Right hindlimb (tissue), 1 donor: ENCODE results near the gene SLC35F1.
"Not testable (repeated sequence)": the region's sequence is repeated elsewhere in the genome, so short reads cannot be mapped to it uniquely, and the experiment has no call there.

Experiments
- DNase-seq: peaks from one replicate; pipeline ENCODE4 v3.0.0-alpha.2; 2018

The SLC35F1 gene

DNA sequence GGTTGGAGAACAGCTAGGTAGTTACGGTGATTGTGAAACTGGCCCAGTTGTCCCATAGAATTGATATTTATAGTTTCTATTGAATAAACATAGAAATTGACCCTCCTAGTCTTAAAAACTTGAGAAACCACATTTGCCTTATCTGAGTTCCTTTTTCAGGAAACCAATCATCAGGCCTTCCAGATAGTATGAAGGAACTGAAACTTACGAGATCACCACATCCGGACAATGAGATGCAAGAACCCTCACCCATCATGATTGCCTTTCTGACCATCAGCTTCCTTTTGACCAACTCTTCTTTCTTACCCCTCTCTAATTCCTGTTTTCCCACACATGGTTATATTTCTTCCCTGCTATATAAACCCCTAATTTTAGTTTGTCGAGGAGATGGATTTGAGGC, 21.8 kb downstream of the SLC35F1 start:
- no peak for DNase-seq

DNA sequence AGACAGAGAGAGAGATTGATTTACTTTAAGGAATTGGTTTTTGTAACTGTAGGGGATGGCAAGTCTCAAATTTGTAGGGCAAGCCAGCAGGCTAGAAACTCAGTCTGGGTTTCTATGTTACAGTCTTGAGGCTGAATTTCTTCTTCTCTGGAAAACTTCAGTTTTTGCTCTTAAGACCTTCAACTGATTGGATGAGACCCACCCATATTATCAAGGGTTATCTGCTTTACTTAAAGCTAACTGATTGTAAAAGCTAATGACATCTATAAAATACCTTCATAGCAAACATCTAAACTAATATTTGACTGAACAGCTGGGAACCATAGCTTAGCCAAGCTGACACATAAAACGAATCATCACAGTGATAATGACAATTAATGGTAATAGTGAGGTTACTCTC, 22.4 kb downstream of the SLC35F1 start:
- no peak for DNase-seq

DNA sequence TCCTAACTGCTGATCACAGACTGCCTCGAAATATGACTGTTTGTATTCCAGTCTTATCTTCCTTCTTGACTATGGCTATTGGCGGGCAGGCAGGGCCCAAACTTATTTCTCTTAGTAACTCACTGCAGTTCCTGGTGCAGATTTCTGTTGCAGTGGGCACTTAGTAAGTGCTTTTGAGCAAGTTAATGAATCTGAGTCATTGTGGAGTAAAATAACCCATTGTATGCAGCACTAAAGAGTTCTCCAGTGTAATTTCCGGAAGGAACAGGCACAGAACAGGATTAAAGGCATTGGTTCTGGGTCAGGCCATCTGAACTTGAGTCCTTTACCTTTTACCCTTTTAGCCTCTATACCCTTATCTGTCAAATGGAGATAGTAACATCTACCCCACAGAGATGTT, 23.6 kb downstream of the SLC35F1 start:
- no peak for DNase-seq

DNA sequence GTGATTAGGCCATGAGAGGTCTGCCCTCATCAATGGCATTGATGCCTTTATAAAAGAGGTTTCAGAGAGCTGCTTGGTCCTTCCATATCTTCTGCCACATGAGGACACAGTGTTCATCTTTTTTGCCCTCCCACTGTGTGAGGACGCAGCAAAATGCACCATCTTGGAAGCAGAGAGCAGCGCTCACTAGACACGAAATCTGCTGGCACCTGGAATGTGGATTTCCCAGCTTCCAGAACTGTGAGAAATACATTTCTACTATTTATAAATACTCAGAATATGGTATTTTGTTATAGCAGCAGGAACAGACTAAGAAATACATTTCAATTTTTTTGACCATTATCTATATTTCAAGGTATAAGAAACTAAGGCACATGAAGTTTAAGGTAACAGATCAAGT, 24.9 kb downstream of the SLC35F1 start:
- no peak for DNase-seq

DNA sequence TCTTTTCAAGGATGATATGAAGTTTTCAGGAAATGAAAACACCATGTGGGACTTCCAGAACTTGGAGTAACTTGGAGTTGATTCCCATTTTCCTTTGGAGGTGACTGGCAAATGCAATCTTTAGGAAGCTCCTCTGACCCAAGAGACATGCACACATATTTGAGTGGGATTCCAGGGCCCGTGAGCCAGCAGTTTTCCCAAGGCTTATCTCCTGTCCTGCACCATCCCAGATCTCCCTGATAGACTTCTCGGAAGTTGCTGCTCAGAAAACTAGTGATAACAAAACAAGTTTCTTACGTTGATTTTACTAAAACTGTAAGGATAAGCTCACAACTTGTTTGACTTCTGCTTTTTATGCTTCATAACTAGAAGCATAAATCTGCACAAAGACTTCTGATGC, 25.6 kb downstream of the SLC35F1 start:
- no peak for DNase-seq

DNA sequence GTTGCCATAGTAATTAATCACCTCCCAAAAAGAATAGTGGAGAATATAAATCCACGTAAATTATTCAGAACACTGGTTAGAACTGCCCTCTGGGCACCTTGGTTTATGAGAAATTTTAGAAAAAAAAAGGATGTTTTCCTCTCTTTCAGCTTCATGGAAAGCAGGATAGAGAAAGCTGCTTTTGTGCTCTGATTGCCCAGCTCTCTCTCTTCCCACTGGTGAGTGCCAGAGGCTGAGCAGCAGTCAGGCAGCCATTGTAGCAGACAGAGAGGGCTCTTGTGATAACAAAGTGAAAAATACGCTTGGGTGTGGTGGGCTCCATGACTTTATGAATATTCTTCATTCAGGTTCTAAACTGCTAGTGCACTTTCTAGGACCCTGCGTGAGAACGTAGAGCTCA, 26.4 kb downstream of the SLC35F1 start:
- DNase-seq = no peak

DNA sequence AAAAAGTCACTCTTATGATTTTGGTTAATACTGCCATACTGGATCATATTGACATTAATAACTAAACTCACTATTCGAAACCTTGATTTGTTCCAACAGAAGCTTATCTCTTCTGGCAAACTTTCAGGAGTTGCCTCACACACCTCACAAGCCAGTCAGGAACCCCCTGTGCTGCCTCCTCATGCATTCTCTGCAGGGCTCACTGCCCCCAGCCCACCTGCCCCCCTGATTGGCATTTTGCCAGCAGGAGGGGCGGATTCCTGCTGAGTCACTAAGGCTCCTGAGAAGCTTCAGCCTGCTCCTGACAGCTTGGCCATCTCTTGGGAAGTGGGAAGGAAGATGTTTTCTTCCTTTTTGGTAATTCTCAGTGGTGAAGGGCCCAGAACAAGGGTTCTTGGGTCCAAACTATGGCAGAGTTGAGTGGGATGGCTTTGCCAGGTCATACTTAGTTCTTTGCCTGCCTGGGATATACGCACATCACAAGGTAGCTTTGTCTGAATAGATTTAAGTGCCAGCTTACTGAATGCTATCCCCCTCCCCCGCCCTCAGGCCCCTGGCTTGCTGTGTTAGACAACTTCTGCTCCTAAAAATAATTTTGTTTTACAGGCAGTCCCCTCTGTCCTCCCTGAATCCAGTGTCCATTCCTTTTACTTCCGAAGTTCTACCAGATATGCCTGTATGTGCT, 31.4 kb downstream of the SLC35F1 start:
- DNase-seq = no peak

DNA sequence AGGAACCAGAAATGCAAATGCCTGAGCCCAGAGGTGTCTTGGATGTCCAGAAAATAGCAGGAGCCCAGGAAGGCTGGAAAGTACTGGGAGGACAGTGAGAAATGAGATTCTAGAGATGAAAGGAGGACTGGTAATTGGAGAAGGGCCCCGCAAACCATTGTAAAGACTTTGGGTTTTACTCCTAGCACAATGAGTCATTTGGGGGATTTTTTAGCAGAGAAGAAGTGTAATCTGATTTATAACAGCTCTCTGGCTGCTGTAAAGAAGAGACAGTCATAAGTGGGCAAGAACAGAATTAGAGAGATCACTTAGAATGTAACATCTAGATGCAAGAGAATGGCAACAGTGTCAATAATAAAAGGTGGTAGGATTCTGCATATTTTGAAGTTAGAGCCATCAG, 40.2 kb downstream of the SLC35F1 start:
- DNase-seq = no peak

DNA sequence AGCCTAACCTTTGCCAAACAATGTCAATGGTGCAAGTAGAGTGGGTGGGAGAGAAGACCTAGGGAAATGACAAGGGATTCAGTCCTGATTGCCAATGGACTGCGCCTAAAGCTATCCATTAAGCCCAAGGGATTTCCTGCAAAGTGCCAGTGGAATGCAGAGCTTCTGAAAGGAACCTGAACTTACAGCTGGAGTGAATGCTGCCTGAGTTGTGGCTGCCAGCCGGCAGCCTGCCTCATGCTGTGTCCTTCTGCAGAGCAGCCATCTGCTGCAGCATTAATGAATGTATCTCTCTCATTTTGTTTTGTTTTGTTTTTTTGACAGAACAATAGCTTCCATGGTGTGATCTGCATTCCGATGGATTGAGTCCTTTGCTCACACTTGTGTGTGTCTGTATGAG, 44.7 kb downstream of the SLC35F1 start:
- no peak for DNase-seq

DNA sequence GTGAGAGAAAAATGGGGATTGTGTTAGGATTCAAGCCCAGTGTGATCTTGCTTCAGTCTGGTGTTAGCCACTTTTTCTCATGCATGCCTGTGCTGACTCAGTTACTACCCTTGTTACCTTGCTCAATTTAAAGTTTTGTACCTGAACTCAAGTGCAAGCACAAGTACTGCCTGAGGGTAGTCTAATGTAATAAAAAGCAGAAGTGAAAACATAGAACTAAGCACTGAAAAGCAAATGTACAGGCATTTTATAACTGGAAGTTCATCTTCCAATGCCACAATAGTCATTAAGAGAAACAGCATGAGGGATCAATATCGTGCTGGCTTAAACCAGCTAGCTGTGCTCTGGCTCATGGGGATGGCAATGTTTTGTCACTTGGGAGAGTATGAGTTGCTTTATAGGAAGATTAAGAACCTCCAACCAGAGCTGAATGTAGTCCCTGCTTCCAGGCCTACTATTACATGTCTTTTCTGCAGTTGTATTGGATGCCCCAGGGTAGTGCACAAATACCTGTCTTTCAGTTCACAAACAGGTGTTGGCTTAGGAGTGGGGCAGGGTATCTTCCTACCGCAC, 48.7 kb downstream of the SLC35F1 start:
- DNase-seq = no peak

DNA sequence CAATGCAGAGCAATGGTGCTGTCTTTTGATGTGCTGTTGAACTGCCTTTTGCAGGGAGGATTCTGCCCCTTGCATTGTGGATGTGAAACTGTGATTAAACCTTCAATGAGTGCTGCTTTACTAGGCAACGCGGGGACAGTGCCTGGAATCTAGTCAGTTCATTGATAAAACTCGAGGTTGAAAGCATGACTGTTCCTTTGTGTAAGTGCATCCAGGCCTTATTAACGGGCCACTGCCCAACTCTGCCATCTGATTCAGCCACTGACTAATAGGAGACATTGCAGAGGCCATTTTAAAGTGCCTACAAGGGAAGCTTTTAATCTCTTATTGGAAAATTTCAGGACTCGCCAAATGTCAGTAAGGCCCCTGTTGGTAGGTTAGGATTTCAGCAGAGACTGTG, 49.3 kb downstream of the SLC35F1 start:
- DNase-seq = no peak

DNA sequence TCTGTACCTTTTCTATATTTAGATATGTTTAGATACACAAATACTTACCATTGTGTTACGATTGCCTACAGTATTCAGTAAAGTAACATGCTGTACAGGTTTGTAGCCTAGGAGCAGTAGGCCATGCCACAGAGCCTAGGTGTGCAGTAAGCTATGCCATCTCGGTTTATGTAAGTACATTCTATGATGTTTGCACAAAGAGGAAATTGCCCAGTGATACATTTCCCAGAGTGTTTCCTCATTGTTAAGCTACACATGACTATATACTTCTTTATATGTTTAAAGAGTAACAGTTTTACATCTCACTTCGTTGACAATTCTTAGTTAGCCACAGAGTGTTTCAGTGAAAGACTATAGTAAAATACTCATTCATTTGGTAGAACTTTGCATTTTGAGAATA, 51.5 kb downstream of the SLC35F1 start:
- no peak for DNase-seq

DNA sequence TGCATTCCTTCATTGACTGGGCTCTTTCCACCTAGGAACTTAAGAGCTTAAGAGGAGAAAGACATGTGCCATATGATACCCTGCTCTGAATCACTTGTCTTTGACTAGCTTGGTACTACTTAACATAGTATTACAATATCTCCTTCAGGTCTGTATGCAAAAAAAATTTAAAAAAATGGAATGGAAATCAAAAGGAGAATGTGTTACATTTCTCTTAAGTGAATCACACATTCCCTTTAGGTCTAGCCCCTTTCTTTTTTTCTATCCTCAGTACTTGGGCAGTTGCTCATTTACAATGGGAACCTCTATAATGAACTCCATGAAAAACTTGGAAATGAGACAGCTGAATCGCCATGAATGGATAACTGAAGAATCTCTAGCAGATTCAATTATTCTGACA, 53.8 kb downstream of the SLC35F1 start:
- DNase-seq = no peak

DNA sequence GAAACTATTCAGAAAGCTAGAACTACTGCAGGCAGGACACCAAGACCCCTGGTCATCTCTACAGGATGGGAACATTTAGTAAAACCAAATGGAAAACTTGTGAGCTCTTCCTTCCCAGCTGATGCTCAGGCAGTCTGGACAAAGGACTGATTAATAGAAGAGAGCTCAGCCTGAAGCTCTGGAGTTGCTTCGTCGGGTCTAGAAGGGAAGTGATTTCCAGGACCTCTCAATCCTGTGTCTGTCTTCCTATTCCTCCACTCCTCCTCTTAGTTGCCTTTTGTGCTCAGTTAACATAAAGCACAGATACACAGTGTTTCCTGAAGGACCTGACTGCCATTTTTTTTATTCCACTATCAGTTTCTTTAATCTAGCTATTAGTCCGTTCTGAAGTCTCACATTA, 54.2 kb downstream of the SLC35F1 start:
- no peak for DNase-seq

DNA sequence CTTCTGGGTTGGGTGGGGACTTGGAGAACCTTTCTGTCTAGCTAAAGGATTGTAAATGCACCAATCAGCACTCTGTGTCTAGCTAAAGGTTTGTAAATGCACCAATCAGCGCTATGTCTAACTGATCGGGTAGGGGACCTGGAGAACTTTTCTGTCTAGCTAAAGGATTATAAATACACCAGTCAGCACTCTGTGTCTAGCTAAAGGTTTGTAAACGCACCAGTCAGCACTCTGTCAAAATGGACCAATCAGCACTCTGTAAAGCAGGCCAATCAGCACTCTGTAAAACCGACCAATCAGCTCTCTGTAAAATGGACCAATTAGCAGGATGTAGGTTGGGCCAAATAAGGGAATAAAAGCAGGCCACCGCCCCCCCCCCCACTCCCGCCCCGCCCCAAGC, 58.7 kb downstream of the SLC35F1 start:
- not testable (repeated sequence) for DNase-seq

DNA sequence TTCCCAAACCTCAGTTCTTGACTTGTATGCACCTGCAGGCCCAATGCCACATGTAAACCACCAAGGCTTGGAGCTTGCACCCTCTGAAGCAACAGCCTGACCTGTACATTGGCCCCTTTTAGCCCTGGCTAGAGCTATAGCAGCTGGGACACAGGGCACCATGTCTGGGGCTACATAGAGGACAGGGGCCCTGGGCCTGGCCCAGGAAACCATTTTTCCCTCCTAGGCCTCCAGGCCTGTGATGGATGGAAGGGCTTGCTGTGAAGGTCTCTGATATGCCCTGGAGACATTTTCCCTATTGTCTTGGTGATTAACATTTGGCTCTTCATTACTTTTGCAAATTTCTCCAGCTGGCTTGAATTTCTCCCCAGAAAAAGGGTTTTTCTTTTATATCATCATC, 64.6 kb downstream of the SLC35F1 start:
- no peak for DNase-seq

DNA sequence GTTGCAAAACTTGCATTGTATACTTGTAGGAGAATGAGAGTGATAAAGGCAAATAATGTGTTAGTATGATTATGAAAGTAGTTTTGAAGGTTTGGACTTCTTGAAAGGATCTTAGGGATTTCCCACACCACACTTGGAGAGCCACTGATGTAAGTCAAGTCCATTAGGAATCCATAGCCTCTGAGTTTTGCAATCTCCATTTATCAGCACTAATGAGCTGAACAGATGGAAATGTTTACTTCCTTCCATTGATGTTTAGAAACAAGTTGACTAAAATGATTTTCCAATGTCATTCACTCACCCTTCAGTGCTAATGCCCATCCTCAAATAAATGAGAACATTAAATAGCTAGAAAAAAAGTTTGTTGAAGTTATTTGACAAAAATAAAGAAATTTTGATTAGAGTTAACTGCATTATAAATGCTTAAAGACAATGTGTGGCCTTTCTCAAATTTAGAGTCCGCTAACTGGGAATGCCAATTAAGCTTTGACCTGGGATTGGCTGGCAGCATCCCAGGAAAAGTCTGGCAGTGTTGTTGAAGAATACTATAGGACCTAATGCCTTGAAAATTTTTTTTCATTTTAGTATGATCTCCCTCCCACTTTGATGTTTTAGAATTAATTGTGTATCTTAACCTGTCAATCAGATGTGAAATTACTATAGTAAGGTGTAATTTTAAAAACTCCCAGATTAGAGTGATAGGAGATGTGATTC, 68.0 kb downstream of the SLC35F1 start:
- DNase-seq = no peak

DNA sequence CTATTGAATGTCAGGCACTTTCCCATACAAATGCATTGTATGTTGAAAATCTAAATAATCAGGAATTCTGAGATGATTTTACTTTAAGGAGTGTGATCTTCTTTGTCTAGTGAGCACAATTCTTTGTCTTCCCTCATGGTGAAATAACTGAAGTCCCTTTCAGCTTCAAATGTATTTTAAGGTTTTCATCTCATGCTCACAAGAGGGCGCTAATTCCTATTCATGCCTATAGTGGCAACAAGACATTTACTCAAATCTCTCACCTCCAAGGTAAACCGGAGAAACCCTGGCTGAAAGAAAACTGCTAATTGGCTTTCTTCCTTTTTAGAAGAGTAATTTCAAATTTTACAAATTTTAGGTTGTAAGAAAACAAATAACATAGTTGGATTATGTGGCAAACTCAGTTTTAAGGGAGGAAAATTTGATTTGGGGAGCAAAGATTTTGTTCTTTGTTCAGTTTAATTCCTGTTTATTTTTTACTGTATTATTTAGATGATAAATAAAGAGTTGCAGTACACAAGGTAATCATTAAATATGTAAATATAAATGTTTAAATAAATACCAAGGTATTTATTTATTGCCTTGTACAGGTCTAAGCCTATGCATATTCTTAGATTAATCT, 69.1 kb downstream of the SLC35F1 start:
- DNase-seq = no peak

DNA sequence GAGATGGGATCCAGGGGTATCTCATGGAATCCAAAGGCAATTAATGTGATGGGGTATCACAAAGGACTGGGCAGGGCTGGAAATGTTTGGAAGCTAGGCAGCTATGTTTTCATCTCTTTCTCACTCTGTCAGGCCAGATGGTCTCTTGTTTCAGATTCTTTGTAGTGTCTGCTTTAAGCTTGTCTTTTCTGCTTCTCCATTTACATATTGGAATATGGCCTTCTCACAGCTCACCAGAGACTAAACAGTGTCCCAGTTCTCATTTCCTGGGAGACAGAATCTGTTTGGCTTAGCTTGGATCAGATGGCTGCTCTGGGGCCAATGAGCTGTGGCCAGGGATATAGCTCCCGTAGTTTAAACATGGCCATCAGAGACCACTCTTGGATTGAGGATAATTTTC, 78.9 kb downstream of the SLC35F1 start:
- DNase-seq = no peak

DNA sequence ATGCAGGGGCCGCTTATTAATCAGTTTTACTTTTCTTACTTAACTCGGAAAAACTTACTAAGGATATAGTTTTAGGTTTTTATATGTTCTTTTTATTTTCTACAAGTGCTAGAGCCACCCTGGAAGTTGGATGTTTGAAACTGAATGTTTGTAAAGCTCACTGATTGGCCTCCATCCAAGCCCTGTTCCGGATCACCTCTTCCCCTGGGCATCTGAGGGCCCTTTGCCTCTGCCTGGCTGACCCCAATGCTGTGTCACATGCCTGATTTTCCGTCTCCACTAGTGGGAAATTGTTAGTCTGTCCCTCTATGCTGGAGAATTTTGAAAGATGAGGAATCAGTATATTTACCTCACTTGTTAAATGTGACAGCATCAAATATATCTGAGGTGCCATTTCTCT, 79.3 kb downstream of the SLC35F1 start:
- no peak for DNase-seq

DNA sequence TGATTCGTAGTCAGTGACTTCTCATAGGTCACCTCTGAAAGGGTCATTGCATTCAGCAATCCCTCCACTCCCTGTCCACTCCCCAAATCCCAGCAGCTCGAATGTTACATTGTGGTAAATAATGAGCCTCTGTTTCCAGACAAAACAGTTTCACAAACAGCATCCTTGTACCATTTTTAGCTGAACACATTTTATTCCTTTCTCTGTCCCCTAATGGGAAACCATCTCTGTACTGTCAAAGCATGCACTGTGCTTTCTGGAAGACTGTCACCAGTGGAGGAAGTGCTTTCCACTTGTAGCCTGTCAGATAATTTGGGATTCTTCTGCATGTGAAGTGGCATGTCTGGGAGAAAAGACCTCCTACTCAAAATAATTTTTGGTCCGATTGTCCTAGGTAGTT, 82.0 kb downstream of the SLC35F1 start:
- no peak for DNase-seq

DNA sequence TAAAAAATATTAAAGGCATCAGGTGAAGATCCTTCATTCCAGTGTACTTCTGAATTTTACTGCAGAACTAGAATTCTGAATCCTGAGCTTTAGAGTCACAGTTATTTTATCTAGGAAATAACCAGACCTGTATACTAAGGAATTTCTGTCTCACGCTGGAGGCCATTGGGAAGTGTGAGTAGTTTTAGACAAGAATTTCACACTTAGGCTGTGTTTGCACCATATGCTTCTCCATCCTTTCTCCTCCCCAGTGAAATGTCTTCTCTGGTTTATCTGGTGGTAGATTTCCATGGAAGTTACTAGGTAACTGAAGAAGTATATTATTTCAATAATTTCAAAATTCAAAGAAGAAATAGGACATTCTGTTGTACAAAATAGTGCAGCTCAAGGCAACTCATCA, 83.1 kb downstream of the SLC35F1 start:
- DNase-seq = no peak

DNA sequence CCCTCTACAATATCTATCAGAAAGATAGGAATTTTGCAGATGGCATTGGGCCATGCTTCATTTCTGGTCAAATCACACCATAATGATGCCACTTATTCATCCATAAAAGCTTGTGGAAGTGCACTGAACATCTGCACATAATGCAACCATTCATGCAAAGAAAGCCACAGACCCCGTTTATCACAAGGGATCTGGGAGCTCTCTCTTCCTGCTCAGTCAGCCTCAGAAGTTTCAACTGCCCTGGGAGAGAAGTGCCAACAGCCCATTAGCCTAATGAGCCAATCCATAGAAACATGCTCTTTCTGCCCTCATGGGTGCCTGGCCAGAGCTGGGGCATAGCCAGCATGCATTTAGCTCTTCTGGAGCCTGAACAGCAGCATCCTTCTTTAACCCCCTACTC, 85.8 kb downstream of the SLC35F1 start:
- DNase-seq = no peak

DNA sequence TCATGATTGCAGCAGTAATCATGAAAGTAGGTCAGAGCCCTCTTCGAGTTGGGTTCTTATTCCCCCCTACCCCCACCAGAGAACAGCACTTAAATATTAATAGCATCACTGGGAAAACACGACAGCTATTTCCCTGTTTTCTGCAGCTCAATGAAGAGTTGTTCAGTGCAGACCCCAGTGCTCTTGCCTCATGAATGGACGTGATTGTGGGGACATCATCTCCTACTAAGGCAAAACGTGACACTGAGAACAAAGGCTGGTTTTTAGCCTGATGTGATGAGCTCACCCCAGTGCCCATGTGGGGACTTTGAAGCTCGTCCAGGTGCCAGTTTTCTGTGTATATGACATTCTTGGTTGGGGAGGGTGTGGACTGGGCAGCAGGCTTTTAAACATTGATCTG, 105.9 kb downstream of the SLC35F1 start:
- DNase-seq = no peak
